Endothelial cell of umbilical vein (primary cell): ENCODE measurements around the gene SLC25A23. TPM values are rescaled to one million over a fixed set of nuclear protein-coding genes. Genes with fewer than 3 reads are reported as not detected.

ENCODE experiments used
- BruUV-seq: library from RNA; stranded (reverse); fragments of 400-500 nt; replicated peaks from 2 replicates; lab custom pipeline; 2021; lab: Mats Ljungman, UMichigan
- CTCF ChIA-PET: fragments of 300-600, 350-600 bp; sonication (Branson Sonifier 250); formaldehyde crosslinking; loops from one replicate; lab custom pipeline; 2021; ENCODE audit warnings: antibody characterized with exemption, inconsistent platforms; lab: Charles Lee
- POLR2A ChIA-PET: fragments of 300-600, 350-600 bp; sonication (Branson Sonifier 250); formaldehyde crosslinking; loops from one replicate; lab custom pipeline; 2021; ENCODE audit warnings: antibody characterized with exemption, inconsistent platforms; lab: Charles Lee
- DNase-seq: peaks from one replicate; pipeline ENCODE4 v3.0.0-alpha.2; 2011; ENCODE audit warnings: low read depth, low spot score
- FAIRE-seq: peaks from 2 replicates; lab custom pipeline; 2011; peaks lifted over from hg19 to GRCh38; lab: Jason Lieb, UNC
- H2AFZ ChIP-seq: 2 replicates; pipeline ENCODE4 v1.6.0; 2012; ENCODE audit warnings: low read depth, low read length, control low read depth, inconsistent platforms
- H3K27ac ChIP-seq: 2 replicates; pipeline ENCODE4 v1.5.1; 2011; ENCODE audit warnings: low read depth, mild to moderate bottlenecking, control low read depth, low read length, moderate library complexity; ENCODE audit not compliant: insufficient read depth
- H3K27me3 ChIP-seq, 2 experiments: 2 replicates each; pipeline versions ENCODE4 v1.6.0 to v1.6.1; 2011; ENCODE audit warnings: low read length in 2 of 2, mixed read lengths in 1 of 2; ENCODE audit not compliant: control insufficient read depth in 2 of 2, insufficient read depth in 2 of 2
- H3K36me3 ChIP-seq, 2 experiments: 2 replicates in 1 of 2; 3 replicates in 1 of 2; pipeline ENCODE4 v1.5.1; 2011; ENCODE audit warnings: low read length in 2 of 2, mild to moderate bottlenecking in 1 of 2, moderate library complexity in 1 of 2; ENCODE audit not compliant: control insufficient read depth in 2 of 2, insufficient read depth in 2 of 2; ENCODE audit errors: extremely low read depth in 1 of 2
- H3K4me1 ChIP-seq: 3 replicates; pipeline ENCODE4 v1.5.1; 2011; ENCODE audit warnings: mild to moderate bottlenecking, low read length; ENCODE audit not compliant: control insufficient read depth, insufficient read depth; ENCODE audit errors: extremely low read depth
- H3K4me2 ChIP-seq: 2 replicates; pipeline ENCODE4 v1.6.1; 2011; ENCODE audit warnings: low read length, control low read depth, mixed read lengths; ENCODE audit not compliant: insufficient read depth
- H3K4me3 ChIP-seq, 3 experiments: fragments of 200-600 bp in 1 of 3; sonication (generic), shearing (Covaris generic) in 1 of 3; replicated peaks in 1 of 3; 2 replicates each; pipeline ENCODE4 v1.5.1; 2011 to 2016; ENCODE audit warnings: control low read depth in 3 of 3, low read length in 3 of 3, mild to moderate bottlenecking in 2 of 3, inconsistent platforms in 1 of 3, low read depth in 1 of 3, moderate library complexity in 1 of 3; ENCODE audit not compliant: insufficient read depth in 1 of 3
- H3K79me2 ChIP-seq: 2 replicates; pipeline ENCODE4 v1.6.0; 2012; ENCODE audit warnings: low read length, inconsistent platforms; ENCODE audit not compliant: control insufficient read depth, insufficient read depth
- H3K9ac ChIP-seq: replicated peaks from 2 replicates; pipeline ENCODE3; 2011; ENCODE audit warnings: low read length, control low read depth; ENCODE audit not compliant: insufficient read depth; ENCODE audit errors: extremely low read depth
- H3K9me1 ChIP-seq: replicated peaks from 3 replicates; pipeline ENCODE4 v1.6.0; 2011; ENCODE audit warnings: mild to moderate bottlenecking, low read length; ENCODE audit not compliant: control insufficient read depth, insufficient read depth; ENCODE audit errors: extremely low read depth
- H3K9me3 ChIP-seq: replicated peaks from 2 replicates; pipeline ENCODE4 v1.5.1; 2012; ENCODE audit warnings: low read length, inconsistent platforms; ENCODE audit not compliant: control insufficient read depth, insufficient read depth
- H4K20me1 ChIP-seq: replicated peaks from 2 replicates; pipeline ENCODE3; 2011; ENCODE audit warnings: mild to moderate bottlenecking, low read length; ENCODE audit not compliant: control insufficient read depth, insufficient read depth; ENCODE audit errors: extremely low read depth
- CTCF ChIP-seq, 2 donors: IDR thresholded peaks; 1 replicate in 1 of 2; 2 replicates in 1 of 2; pipeline ENCODE4 v1.5.1; 2011; ENCODE audit warnings: low read length in 2 of 2, mild to moderate bottlenecking in 2 of 2, moderate library complexity in 2 of 2, control low read depth in 1 of 2, inconsistent platforms in 1 of 2, low read depth in 1 of 2; ENCODE audit not compliant: insufficient read depth in 1 of 2; ENCODE audit errors: extremely low read depth in 1 of 2
- EZH2 ChIP-seq: IDR thresholded peaks from 2 replicates; pipeline ENCODE4 v1.6.1; 2012; ENCODE audit warnings: borderline replicate concordance, low read depth, mild to moderate bottlenecking, moderate library complexity, low read length, inconsistent platforms; ENCODE audit not compliant: severe bottlenecking
- FOS ChIP-seq: IDR thresholded peaks from 2 replicates; pipeline ENCODE4 v1.6.1; 2011; ENCODE audit warnings: mild to moderate bottlenecking, low read length, moderate library complexity, borderline replicate concordance; ENCODE audit not compliant: insufficient read depth
- GATA2 ChIP-seq: IDR thresholded peaks from 2 replicates; pipeline ENCODE4 v1.7.0; 2011; ENCODE audit warnings: low read depth, mild to moderate bottlenecking, moderate library complexity, mixed read lengths, low read length; ENCODE audit not compliant: insufficient read length, insufficient read depth
- JUN ChIP-seq: IDR thresholded peaks from 2 replicates; pipeline ENCODE4 v1.6.1; 2011; ENCODE audit warnings: borderline replicate concordance, low read depth; ENCODE audit not compliant: insufficient read length, insufficient read depth
- MAX ChIP-seq: IDR thresholded peaks from 2 replicates; pipeline ENCODE4 v1.6.1; 2011; ENCODE audit not compliant: insufficient read depth, insufficient read length
- MYC ChIP-seq: IDR thresholded peaks from one replicate; pipeline ENCODE4 v1.6.1; 2011; ENCODE audit warnings: mild to moderate bottlenecking, low read depth, low read length
- POLR2A ChIP-seq: IDR thresholded peaks from 2 replicates; pipeline ENCODE4 v1.6.1; 2012; ENCODE audit warnings: low read depth, mild to moderate bottlenecking, control low read depth, low read length
- POLR2AphosphoS5 ChIP-seq: IDR thresholded peaks from 2 replicates; pipeline ENCODE4 v1.6.1; 2012; ENCODE audit warnings: low read depth, mild to moderate bottlenecking, control low read depth, low read length, moderate library complexity; ENCODE audit not compliant: insufficient read depth
- dilution Hi-C: fragments of 300-500 bp; cut with MboI; formaldehyde crosslinking; loops from one replicate; pipeline ENCODE4 v1.15.0; 2019; ENCODE audit warnings: low sequenced_read_pairs; ENCODE audit not compliant: extremely low pct_ligation_motif_present
- intact Hi-C: fragments of 100-400 bp; cut with micrococcal nuclease; formaldehyde crosslinking; loops from one replicate; pipeline ENCODE4 v1.10.0; 2022
- polyA plus RNA-seq, 4 experiments: library from polyadenylated mRNA; depleted of rRNA in 3 of 4; stranded (reverse) in 3 of 4; unstranded in 1 of 4; fragments of >200 nt; gene quantifications; 2 replicates each; pipeline versions ENCODE4 v1.2.1 to v1.2.3, GENCODE V29; 2011 to 2012; ENCODE audit warnings: missing spikeins in 1 of 4
- total RNA-seq: library from RNA; stranded (reverse); gene quantifications from 2 replicates; pipeline ENCODE4 v1.2.3, GENCODE V29; 2021

The SLC25A23 gene
- total and polyA plus RNA-seq, 2 donors (not counting 3 experiments of a cell fraction or from before 2014, with no cell fraction given) = 12.8 to 33.5 TPM

- Histone ChIP-seq H3K79me2 (no peaks in the 10 kb centered on the region), H4K20me1 (no peaks in the 10 kb centered on the region), H3K27me3 (no peaks in the 10 kb centered on the region), H3K36me3 (peaks cover 19 to 35% of the 10 kb centered on the region in 2 experiments), H3K9me1 (no peaks in the 10 kb centered on the region), H3K4me2 (no peak overlapping the region), H3K9me3 (no peaks in the 10 kb centered on the region), H3K4me3 (no peak overlapping the region), H3K27ac (no peak overlapping the region), H3K9ac (no peak overlapping the region), H2AFZ (no peak overlapping the region), H3K4me1 (no peaks in the 10 kb centered on the region)
- no TSS peak for BruUV-seq
- dilution Hi-C loops (no loop called here), intact Hi-C loops (no loop called here)
- DNase-seq (no peak), FAIRE-seq (no peak)
- no peak for TF ChIP-seq CTCF (IDR thresholded peaks at IDR 0.05; ENCODE audit: extremely low read depth in 1 of 2, insufficient read depth in 1 of 2, low read depth in 1 of 2, low read length in 2 of 2)
- no peak for TF ChIP-seq MAX
- TF ChIP-seq GATA2 = no peak
- POLR2A ChIA-PET = no interaction called here
- CTCF ChIA-PET = no interaction called here
Measured at GRCh38 chr19:6413291-6413690, 46.3 kb downstream of the SLC25A23 start.

- Histone ChIP-seq H3K4me1 (no peaks in the 10 kb centered on the region), H3K36me3 (peaks cover 14 to 28% of the 10 kb centered on the region in 2 experiments), H3K9me3 (no peaks in the 10 kb centered on the region), H3K27me3 (no peaks in the 10 kb centered on the region), H3K9me1 (no peaks in the 10 kb centered on the region), H2AFZ (no peak overlapping the region), H3K9ac (no peak overlapping the region), H3K27ac (no peak overlapping the region), H3K4me3 (no peak overlapping the region), H3K4me2 (no peak overlapping the region), H4K20me1 (no peaks in the 10 kb centered on the region), H3K79me2 (no peaks in the 10 kb centered on the region)
- DNase-seq (no peak), FAIRE-seq (no peak)
- no TSS peak for BruUV-seq
- POLR2A ChIA-PET = no interaction called here
- intact Hi-C loops = no loop called here
- CTCF ChIA-PET = interaction anchor here (1.0 kb wide), 1 partner anchor 12 kb away, joined by 5 read pairs; the partner anchor contains the start of gene KHSRP
- dilution Hi-C loops = no loop called here
- TF ChIP-seq POLR2AphosphoS5 (peak; percentile 23), MYC (no peak), FOS (no peak), CTCF (IDR thresholded peaks at IDR 0.05; ENCODE audit: extremely low read depth in 1 of 2, insufficient read depth in 1 of 2, low read depth in 1 of 2, low read length in 2 of 2) (peak; percentile 49 to 72), EZH2 (no peak), POLR2A (peak; percentile 14), JUN (no peak), MAX (no peak), GATA2 (no peak)
Measured at GRCh38 chr19:6412447-6413091, 47.0 kb downstream of the SLC25A23 start.
